ENCODE measurements around the gene MSRB3.
"Not testable (repeated sequence)": the region's sequence is repeated elsewhere in the genome, so short reads cannot be mapped to it uniquely, and the experiment has no call there.

The MSRB3 gene

DNA sequence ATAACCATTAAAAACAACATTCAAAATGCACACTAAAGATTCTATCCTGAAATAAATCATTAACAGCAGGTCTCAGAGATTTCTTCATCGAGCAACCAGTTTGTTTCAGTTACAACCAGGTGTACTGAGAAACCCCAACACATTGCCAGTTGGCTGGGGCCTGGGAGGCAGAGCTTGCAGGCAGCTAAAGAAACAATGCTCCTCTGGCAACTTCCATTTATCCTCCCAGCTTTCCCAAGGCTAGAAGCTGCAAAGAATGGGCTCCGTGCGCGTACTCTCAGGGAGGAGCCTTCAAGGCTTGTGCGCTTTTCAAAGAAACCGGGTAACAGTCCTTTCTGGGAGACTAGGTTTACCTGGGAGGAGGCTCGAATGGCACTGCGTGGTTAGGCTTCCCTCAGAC is 181.6 kb downstream of the MSRB3 start:
- no peak for DNase-seq

- DNase-seq = no peak
Observed at GRCh38 chr12:65461017-65461416, 182.5 kb downstream of the MSRB3 start.

GRCh38 chr12:65462484-65462883 is 184.0 kb downstream of the MSRB3 start:
- no peak for DNase-seq

DNA sequence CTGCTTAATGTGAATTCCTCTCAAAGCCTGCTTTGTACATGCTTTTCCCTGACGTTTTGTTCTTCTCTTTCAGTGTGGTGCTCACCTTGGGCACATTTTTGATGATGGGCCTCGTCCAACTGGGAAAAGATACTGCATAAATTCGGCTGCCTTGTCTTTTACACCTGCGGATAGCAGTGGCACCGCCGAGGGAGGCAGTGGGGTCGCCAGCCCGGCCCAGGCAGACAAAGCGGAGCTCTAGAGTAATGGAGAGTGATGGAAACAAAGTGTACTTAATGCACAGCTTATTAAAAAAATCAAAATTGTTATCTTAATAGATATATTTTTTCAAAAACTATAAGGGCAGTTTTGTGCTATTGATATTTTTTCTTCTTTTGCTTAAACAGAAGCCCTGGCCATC is 184.6 kb downstream of the MSRB3 start:
- DNase-seq = no peak

DNA sequence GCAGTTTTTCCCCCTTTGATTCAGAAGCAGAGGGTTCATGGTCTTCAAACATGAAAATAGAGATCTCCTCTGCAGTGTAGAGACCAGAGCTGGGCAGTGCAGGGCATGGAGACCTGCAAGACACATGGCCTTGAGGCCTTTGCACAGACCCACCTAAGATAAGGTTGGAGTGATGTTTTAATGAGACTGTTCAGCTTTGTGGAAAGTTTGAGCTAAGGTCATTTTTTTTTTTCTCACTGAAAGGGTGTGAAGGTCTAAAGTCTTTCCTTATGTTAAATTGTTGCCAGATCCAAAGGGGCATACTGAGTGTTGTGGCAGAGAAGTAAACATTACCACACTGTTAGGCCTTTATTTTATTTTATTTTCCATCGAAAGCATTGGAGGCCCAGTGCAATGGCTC is 185.1 kb downstream of the MSRB3 start:
- DNase-seq = no peak

GRCh38 chr12:65464930-65465329 is 186.4 kb downstream of the MSRB3 start:
- DNase-seq = no peak

GRCh38 chr12:65465766-65466547 is 187.5 kb downstream of the MSRB3 start:
- no peak for DNase-seq

- DNase-seq = no peak
Observed at GRCh38 chr12:65466911-65467310, 188.4 kb downstream of the MSRB3 start.

DNA sequence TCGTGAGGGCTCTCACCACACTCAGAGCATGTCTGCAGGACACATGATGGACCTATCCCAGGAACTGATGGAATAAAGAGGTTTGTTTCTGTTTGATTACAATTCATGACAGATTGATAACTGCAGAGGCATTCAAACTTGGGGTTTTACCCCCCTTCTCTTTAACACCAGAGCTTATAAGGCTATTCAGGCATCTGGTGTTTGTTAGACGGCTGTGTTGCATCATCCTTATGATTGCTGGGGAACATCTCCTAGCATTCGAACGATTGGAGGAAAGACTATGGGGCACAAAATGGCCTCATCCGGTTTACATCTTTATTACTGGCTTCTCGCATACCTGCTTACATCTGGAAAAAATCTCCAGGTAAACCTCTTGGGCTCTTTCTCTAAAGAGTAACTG is 191.8 kb downstream of the MSRB3 start:
- DNase-seq = no peak

DNA sequence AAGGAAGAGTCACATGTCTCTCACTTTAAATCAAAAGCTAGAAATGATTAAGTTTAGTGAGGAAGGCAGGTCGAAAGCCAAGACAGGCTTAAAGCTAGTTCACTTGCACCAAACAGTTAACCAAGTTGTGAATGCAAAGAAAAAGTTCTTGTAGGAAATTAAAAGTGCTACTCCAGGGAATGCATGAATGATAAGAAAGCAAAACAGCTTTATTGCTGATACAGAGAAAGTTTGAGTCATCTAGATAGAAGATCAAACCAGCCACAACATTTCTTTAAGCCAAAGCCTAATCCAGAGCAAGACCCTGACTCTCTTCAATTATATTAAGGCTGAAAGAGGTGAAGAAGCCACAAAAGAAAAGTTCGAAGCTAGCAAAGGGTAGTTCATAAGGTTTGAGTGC is 193.6 kb downstream of the MSRB3 start:
- no peak for DNase-seq

DNA sequence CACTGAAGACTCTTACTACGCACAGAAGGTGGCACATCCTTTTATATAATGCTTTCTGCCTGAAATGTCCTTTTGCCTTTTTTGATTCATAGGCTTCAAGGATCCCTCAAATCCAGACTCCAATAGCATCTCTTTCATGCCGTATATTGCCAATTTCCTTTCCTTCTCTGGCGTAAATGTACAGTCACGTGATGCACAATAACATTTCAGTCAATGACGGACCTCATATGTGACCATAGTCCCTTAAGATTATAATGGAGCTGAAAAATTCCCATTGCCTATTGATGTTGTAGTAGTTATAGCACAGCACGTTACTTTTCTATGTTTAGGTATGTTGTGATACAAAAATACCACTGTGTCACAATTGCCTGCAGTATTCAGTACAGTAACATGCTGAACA is 196.3 kb downstream of the MSRB3 start:
- no peak for DNase-seq

DNA sequence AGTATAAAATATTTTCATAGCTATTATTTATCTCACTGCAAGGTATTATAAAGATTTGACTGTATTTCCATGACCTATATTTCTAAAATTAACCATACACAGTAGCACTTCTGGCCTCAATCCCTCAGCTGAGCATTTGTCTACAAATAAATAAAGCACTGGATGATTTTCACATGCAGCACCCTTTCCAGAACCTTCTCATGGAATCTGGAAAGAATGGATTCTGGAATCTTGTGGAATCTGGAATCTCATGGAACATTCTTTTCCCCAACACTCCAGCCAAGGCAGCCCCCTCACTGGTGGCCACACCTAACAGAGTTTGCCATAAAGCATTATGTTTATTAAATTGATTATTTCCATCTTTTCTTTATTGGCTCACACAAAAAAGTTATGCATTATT is 199.2 kb downstream of the MSRB3 start:
- no peak for DNase-seq

GRCh38 chr12:65483891-65484516 is 205.5 kb downstream of the MSRB3 start:
- not testable (repeated sequence) for DNase-seq

DNA sequence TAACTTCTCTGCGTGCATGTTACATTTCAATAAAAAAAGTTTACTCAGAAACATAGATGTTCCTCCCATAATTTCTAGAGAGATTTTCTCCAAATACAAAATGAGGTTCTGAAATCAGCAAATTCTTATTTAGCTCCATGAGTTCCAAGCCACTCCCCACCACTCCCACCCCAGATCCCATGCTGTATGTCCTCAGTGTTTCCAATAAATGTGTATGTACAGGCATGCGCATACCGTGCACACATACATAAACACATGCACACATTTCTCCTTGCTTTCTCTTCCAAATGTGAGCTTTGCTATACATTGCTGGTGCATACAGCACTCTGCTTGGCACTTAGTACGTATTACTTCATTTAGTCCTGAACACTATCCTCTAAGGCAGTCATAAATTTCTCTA is 209.7 kb downstream of the MSRB3 start:
- no peak for DNase-seq

DNA sequence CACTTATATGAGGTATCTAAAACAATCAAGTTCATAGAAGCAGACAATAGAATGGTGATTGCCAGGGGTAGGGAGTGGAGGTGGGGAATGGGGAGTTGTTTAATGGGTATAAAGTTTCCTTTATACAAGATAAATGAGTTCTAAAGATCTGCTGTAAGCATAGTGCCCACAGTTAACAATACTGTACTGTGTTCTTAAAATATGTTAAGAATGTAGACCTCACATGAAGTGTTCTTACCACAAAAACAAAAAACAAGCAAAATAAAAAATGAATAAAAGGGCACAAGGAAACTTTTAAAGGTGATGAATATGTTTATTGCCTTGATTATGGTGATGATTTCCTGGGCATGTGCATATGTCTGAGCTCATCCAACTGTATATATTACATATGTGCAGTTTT is 211.8 kb downstream of the MSRB3 start:
- DNase-seq = no peak

DNA sequence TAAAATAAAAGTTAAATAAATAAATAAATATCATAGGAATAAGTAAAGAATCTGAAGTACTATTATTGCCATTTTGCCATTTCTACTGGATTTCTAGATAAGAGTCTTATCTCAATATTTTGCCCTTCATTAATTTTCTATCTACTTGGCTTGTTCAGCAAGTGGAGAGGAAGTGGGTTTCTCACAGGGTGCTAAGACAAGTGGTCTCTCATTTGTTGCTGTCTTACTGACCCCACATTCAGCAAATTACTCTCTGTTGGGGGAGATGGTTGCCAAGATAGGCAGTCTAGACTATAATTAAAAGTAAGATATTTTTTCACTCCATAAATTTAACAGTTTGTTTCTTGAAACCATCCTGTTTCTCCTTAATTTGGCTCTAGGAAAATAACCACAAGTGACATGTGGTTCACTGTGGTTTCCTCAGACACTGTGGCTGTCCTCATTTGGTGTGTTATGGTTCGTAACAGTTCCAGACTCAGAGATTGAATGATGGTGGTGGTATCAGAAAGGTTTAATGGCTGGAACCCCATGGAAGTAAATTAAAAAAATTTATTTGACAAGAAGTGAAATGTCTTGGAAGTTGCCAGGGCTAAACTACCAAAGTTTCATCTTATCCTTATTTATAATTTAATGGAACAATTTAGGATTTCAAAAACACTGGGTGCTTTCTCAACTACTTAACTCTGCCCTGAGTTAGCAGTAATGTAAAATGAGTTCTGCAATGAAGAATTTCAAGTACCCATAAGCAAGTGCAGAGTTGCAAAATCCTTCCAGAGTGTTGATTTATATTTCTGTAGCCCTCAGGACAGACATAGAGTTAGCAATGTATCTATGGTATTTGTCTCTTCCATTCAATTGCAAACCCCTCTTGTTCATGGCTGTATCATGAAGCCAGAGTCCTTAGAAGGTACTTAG is 214.8 kb downstream of the MSRB3 start:
- DNase-seq = no peak

GRCh38 chr12:65493913-65494245 is 215.4 kb downstream of the MSRB3 start:
- peak; percentile 43 for DNase-seq

DNA sequence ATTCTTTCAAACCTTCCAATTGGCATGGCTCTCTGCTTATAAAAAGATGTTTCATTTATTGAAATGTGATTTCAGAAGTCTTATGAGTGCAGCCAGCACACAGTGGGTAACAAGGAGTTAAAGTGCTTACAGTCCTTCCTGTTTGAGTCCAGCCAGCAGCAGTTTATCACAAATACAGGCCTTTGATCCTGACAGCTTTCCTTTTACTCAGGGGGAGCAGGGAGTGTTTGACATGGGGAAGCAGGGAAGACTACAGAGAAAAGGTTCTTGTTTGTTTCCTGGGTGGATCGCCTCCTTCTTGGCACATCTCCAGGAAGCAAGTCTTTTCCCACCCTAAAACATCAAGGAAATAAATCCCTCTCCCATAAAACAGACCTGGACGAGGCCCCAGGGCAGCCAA is 216.1 kb downstream of the MSRB3 start:
- DNase-seq = peak; percentile 74

DNA sequence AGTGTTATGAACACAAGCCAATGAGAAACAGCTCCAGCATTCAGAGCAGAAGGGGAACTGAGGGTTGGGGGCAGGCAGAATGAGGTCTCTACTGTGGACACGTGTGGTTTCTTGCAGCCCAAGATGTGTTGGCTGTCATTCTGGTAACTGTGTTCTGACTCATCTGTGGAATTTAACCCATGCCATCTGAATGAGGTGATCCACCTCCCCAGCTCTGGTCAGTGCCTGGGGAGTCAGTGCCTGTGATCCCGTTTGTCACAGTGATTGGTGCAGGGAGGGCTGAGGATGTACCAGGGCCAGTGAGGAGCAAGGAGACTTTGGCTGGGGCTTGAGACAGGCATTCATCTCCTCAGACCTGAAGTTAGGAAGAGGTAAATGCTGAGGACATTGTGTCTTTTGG is 216.8 kb downstream of the MSRB3 start:
- DNase-seq = peak; percentile 91

- peak; percentile 50 for DNase-seq
Observed at GRCh38 chr12:65496617-65497016, 218.1 kb downstream of the MSRB3 start.

DNA sequence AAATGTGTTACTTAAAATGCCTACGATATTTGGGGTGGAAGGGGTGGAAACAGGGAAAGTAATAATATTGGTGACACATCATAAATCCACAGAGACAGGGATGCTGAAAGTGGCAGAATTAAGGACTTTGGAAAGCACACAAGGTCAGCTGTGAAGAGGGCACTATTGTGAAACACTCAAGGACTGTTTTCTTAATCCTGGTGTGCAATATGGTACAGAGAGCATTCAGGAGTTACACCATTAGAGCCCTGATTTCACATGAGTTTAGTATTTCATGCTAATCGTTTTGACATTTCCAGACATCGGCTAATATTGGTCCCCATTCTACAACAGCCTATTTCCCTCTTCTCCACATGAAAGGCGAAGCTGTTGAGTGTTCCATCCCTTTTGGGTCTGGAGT is 219.2 kb downstream of the MSRB3 start:
- DNase-seq = peak; percentile 7

- peak; percentile 45 for DNase-seq
Observed at GRCh38 chr12:65499167-65499566, 220.7 kb downstream of the MSRB3 start.

GRCh38 chr12:65500091-65500900 is 221.8 kb downstream of the MSRB3 start:
- DNase-seq = peak; percentile 54
